ENCODE data around the gene TAAR2. TPM values are rescaled to one million over a fixed set of nuclear protein-coding genes. Genes with fewer than 3 reads are reported as not detected.

The TAAR2 gene
- total RNA-seq, 1 donor from 2014 or later: not detected

GRCh38 chr6:132567566-132567965, 56.5 kb downstream of the TAAR2 start:
- DNase-seq (ENCODE audit: low spot score) (no peak), ATAC-seq (no peak)
- intact Hi-C loops (cut with DNase I): no loop called here

Other genes with a start within 250 kb of the TAAR2 start
- gene MOXD1, start 222.8 kb downstream of the TAAR2 start, total RNA-seq: 14.2 TPM
- 98.4 TPM for gene STX7, start 111.2 kb downstream of the TAAR2 start, total RNA-seq
- not detected for gene TAAR9, start 86.0 kb downstream of the TAAR2 start, total RNA-seq
- gene TAAR8, start 71.6 kb downstream of the TAAR2 start, total RNA-seq: not detected
- gene TAAR6, start 54.0 kb downstream of the TAAR2 start, total RNA-seq: not detected
- gene TAAR5, start 34.5 kb downstream of the TAAR2 start, total RNA-seq: not detected
- gene TAAR1, start 34.9 kb upstream of the TAAR2 start, total RNA-seq: not detected
- 1.2 TPM for gene VNN1, start 89.8 kb upstream of the TAAR2 start, total RNA-seq
- 9.2 TPM for gene VNN2, start 133.6 kb upstream of the TAAR2 start, total RNA-seq
- gene SLC18B1, start 174.4 kb upstream of the TAAR2 start, total RNA-seq: 6.8 TPM
- gene RPS12, start 190.3 kb upstream of the TAAR2 start, total RNA-seq: 716 TPM